Neural crest cell (in vitro differentiated cells): ENCODE results near the gene BCL7A. TPM values are rescaled to one million over a fixed set of nuclear protein-coding genes. Genes with fewer than 3 reads are reported as not detected.
A peak's percentile ranks its signal among the peaks of the same experiment; 100 is the strongest.

Source experiments
- DNase-seq: peaks from one replicate; pipeline ENCODE4 v3.0.0; 2021; ENCODE audit warnings: low read depth, mixed read lengths, low spot score
- H3K27ac Mint-ChIP-seq: one replicate; pipeline ENCODE4 v1.8.0; 2021; ENCODE audit warnings: mild to moderate bottlenecking, mixed read lengths; ENCODE audit not compliant: unreplicated experiment
- H3K27me3 Mint-ChIP-seq: 2 replicates; pipeline ENCODE4 v1.8.0; 2021; ENCODE audit warnings: low read depth, mild to moderate bottlenecking, mixed read lengths
- H3K36me3 Mint-ChIP-seq: 2 replicates; pipeline ENCODE4 v1.8.0; 2021; ENCODE audit warnings: low read depth, mild to moderate bottlenecking, mixed read lengths
- H3K4me1 Mint-ChIP-seq: 2 replicates; pipeline ENCODE4 v1.8.0; 2021; ENCODE audit warnings: mixed read lengths
- H3K4me3 Mint-ChIP-seq: one replicate; pipeline ENCODE4 v1.8.0; 2021; ENCODE audit warnings: mild to moderate bottlenecking, mixed read lengths
- H3K9me3 Mint-ChIP-seq: 2 replicates; pipeline ENCODE4 v1.8.0; 2021; ENCODE audit warnings: mixed read lengths
- CTCF ChIP-seq: fragments of 200-600 bp; sonication (generic); conservative IDR thresholded peaks from 2 replicates; pipeline ENCODE4 v1.5.0; 2021; ENCODE audit warnings: antibody characterized with exemption, mild to moderate bottlenecking
- total RNA-seq: library from RNA; stranded (reverse); gene quantifications from 2 replicates; pipeline ENCODE4 v1.2.1, GENCODE V29; 2021

Gene BCL7A
- total RNA-seq, 1 donor from 2014 or later: 57.4 TPM

- Mint-ChIP-seq H3K4me3 (no peak overlapping the region), H3K27ac (no peak overlapping the region)
These were observed 36.1 kb downstream of the BCL7A start for GRCh38 chr12:122057769-122058168.

GRCh38 chr12:122058549-122059149 lies 37.0 kb downstream of the BCL7A start:
- no peak for DNase-seq
- no peaks in the 10 kb centered on the region for H3K9me3 Mint-ChIP-seq
- H3K36me3 Mint-ChIP-seq: peaks cover 11% of the 10 kb centered on the region

More at GRCh38 chr12:122057769-122058168, 36.1 kb downstream of the BCL7A start:
- no peaks in the 10 kb centered on the region for H3K9me3 Mint-ChIP-seq
- H3K27me3 Mint-ChIP-seq: no peaks in the 10 kb centered on the region
- H3K36me3 Mint-ChIP-seq: peaks cover 11% of the 10 kb centered on the region
- H3K4me1 Mint-ChIP-seq: peaks cover 1% of the 10 kb centered on the region
- no peak for DNase-seq
- no peak for TF ChIP-seq CTCF

GRCh38 chr12:122059203-122059960 lies 37.7 kb downstream of the BCL7A start:
- TF ChIP-seq CTCF: no peak
- Mint-ChIP-seq H3K4me1 (peaks cover 17% of the 10 kb centered on the region), H3K27me3 (peaks cover 4% of the 10 kb centered on the region), H3K9me3 (no peaks in the 10 kb centered on the region), H3K4me3 (no peak overlapping the region), H3K27ac (no peak overlapping the region), H3K36me3 (peaks cover 14% of the 10 kb centered on the region)
- DNase-seq: no peak

More at GRCh38 chr12:122058549-122059149, 37.0 kb downstream of the BCL7A start:
- no peak for TF ChIP-seq CTCF
- H3K27ac Mint-ChIP-seq: peak overlapping the region; percentile 57
- no peak overlapping the region for H3K4me3 Mint-ChIP-seq
- H3K27me3 Mint-ChIP-seq: no peaks in the 10 kb centered on the region
- H3K4me1 Mint-ChIP-seq: peaks cover 10% of the 10 kb centered on the region

GRCh38 chr12:122060081-122060501 lies 38.4 kb downstream of the BCL7A start:
- Mint-ChIP-seq H3K9me3 (no peaks in the 10 kb centered on the region), H3K4me1 (peaks cover 24% of the 10 kb centered on the region), H3K27ac (no peak overlapping the region), H3K27me3 (peaks cover 4% of the 10 kb centered on the region), H3K36me3 (peaks cover 9% of the 10 kb centered on the region), H3K4me3 (no peak overlapping the region)
- no peak for DNase-seq
- no peak for TF ChIP-seq CTCF

GRCh38 chr12:122061253-122061652 lies 39.6 kb downstream of the BCL7A start:
- Mint-ChIP-seq H3K36me3 (peaks cover 9% of the 10 kb centered on the region), H3K27me3 (peaks cover 4% of the 10 kb centered on the region), H3K27ac (no peak overlapping the region), H3K4me3 (no peak overlapping the region), H3K9me3 (no peaks in the 10 kb centered on the region), H3K4me1 (peaks cover 27% of the 10 kb centered on the region)
- TF ChIP-seq CTCF: no peak
- no peak for DNase-seq
